ENCODE data around the gene LAMB1. TPM values are rescaled to one million over a fixed set of nuclear protein-coding genes. Genes with fewer than 3 reads are reported as not detected.

The LAMB1 gene
- polyA plus RNA-seq, 1 experiment: 266 TPM

- Histone ChIP-seq H3K4me3 (ENCODE audit: low read depth, low read length) (no peak overlapping the region), H3K27ac (ENCODE audit: low read depth, low read length) (no peak overlapping the region), H3K27me3 (ENCODE audit: control insufficient read depth, insufficient read depth, low read length) (no peaks in the 10 kb centered on the region), H3K9me3 (ENCODE audit: control insufficient read depth, insufficient read depth, low read length) (no peaks in the 10 kb centered on the region)
- CTCF ChIA-PET: no interaction called here
- POLR2A ChIA-PET: no interaction called here
- DNase-seq (ENCODE audit: low read depth, low spot score): no peak
- TF ChIP-seq CTCF (IDR thresholded peaks at IDR 0.05; ENCODE audit: low read depth, low read length): no peak
These were observed 4.8 kb upstream of the LAMB1 start for GRCh38 chr7:108007762-108008161.

DNA sequence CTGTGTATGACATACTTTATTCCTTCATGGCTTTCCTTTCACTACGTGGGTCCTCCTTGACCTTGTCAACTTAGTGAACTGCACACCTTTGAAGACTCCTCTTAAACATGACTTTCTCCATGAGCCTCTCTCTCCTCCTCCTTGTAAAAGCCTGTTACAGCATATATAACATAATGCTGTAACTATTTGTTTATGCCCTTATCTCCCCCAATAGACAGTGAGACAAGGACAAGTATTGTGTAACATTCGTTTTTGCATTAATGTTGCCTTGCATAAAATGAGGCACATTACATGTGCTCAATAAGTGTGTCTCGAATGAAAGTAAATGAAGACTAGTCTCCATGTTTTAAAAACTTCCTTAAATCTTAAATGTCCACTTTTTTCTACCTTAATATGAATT lies 4.3 kb upstream of the LAMB1 start:
- Histone ChIP-seq H3K9me3 (ENCODE audit: control insufficient read depth, insufficient read depth, low read length) (no peaks in the 10 kb centered on the region; the same call in 1 of the 2 replicates), H3K4me3 (ENCODE audit: low read depth, low read length) (no peak overlapping the region), H3K27ac (ENCODE audit: low read depth, low read length) (no peak overlapping the region), H3K27me3 (ENCODE audit: control insufficient read depth, insufficient read depth, low read length) (no peaks in the 10 kb centered on the region)
- DNase-seq (ENCODE audit: low read depth, low spot score): no peak
- ChIA-PET CTCF (no interaction called here), POLR2A (no interaction called here)
- TF ChIP-seq CTCF (IDR thresholded peaks at IDR 0.05; ENCODE audit: low read depth, low read length): no peak

GRCh38 chr7:108004220-108005142 lies 1.5 kb upstream of the LAMB1 start:
- Histone ChIP-seq H3K27ac (ENCODE audit: low read depth, low read length) (peak overlapping the region; percentile 70), H3K27me3 (ENCODE audit: control insufficient read depth, insufficient read depth, low read length) (no peaks in the 10 kb centered on the region)
- POLR2A ChIA-PET: interaction anchor here (1.1 to 1.3 kb wide), 2 partner anchors 11 to 75 kb away, joined by 4 to 11 read pairs; no protein-coding TSS in a partner anchor

GRCh38 chr7:108003599-108003935 lies 606 bp upstream of the LAMB1 start:
- Histone ChIP-seq H3K27me3 (ENCODE audit: control insufficient read depth, insufficient read depth, low read length) (no peaks in the 10 kb centered on the region), H3K9me3 (ENCODE audit: control insufficient read depth, insufficient read depth, low read length) (peaks cover 7% of the 10 kb centered on the region; the same call in 1 of the 2 replicates), H3K4me3 (ENCODE audit: low read depth, low read length) (peak overlapping the region; percentile 84), H3K27ac (ENCODE audit: low read depth, low read length) (no peak overlapping the region)
- no peak for DNase-seq (ENCODE audit: low read depth, low spot score)
- TF ChIP-seq CTCF (IDR thresholded peaks at IDR 0.05; ENCODE audit: low read depth, low read length): no peak
- ChIA-PET POLR2A (interaction anchor here (0.6 to 2.5 kb wide), 4 partner anchors 11 to 143 kb away, joined by 3 to 9 read pairs (median 4); no protein-coding TSS in a partner anchor), CTCF (interaction anchor here (0.6 to 2.7 kb wide), 6 partner anchors 10 to 142 kb away, joined by 3 to 24 read pairs (median 4); no protein-coding TSS in a partner anchor)

More at GRCh38 chr7:108004220-108005142, 1.5 kb upstream of the LAMB1 start:
- Histone ChIP-seq H3K4me3 (ENCODE audit: low read depth, low read length) (no peak overlapping the region), H3K9me3 (ENCODE audit: control insufficient read depth, insufficient read depth, low read length) (peaks cover 7% of the 10 kb centered on the region; the same call in 1 of the 2 replicates)
- TF ChIP-seq CTCF (IDR thresholded peaks at IDR 0.05; ENCODE audit: low read depth, low read length): no peak
- DNase-seq (ENCODE audit: low read depth, low spot score): no peak
- CTCF ChIA-PET: interaction anchor here (0.9 to 1.1 kb wide), 5 partner anchors 9 to 109 kb away, joined by 3 to 6 read pairs (median 4); no protein-coding TSS in a partner anchor

Measured in AG04450 (cell line).